Kidney epithelial cell (primary cell): ENCODE measurements around the gene CDT1. TPM values are rescaled to one million over a fixed set of nuclear protein-coding genes. Genes with fewer than 3 reads are reported as not detected.

Source experiments
- DNase-seq: peaks from one replicate; pipeline ENCODE4 v3.0.0-alpha.2; 2010; ENCODE audit warnings: low read depth
- H3K27me3 ChIP-seq: 2 replicates; pipeline ENCODE4 v1.6.0; 2011; ENCODE audit warnings: low read length; ENCODE audit not compliant: control insufficient read depth, insufficient read depth
- H3K36me3 ChIP-seq: 2 replicates; pipeline ENCODE4 v1.5.1; 2011; ENCODE audit warnings: low read length; ENCODE audit not compliant: control insufficient read depth, insufficient read depth
- H3K4me3 ChIP-seq: 2 replicates; pipeline ENCODE4 v1.5.1; 2011; ENCODE audit warnings: low read depth, mild to moderate bottlenecking, control low read depth, low read length
- CTCF ChIP-seq: IDR thresholded peaks from 2 replicates; pipeline ENCODE4 v1.5.1; 2011; ENCODE audit warnings: mild to moderate bottlenecking, moderate library complexity, low read length, control low read depth, inconsistent platforms; ENCODE audit not compliant: insufficient read depth, poor library complexity, severe bottlenecking
- total RNA-seq: library from RNA; depleted of rRNA; stranded (reverse); fragments of >200 nt; gene quantifications from 2 replicates; pipeline ENCODE4 v1.2.3, GENCODE V29; 2015

CDT1 gene
- total RNA-seq, 1 donor from 2014 or later, result 14.5 TPM

GRCh38 chr16:88758944-88759244 is 44.7 kb upstream of the CDT1 start:
- DNase-seq, result no peak
- no peaks in the 10 kb centered on the region for H3K27me3 ChIP-seq
- H3K4me3 ChIP-seq, result no peak overlapping the region
- TF ChIP-seq CTCF, result no peak
- no peaks in the 10 kb centered on the region for H3K36me3 ChIP-seq

DNA sequence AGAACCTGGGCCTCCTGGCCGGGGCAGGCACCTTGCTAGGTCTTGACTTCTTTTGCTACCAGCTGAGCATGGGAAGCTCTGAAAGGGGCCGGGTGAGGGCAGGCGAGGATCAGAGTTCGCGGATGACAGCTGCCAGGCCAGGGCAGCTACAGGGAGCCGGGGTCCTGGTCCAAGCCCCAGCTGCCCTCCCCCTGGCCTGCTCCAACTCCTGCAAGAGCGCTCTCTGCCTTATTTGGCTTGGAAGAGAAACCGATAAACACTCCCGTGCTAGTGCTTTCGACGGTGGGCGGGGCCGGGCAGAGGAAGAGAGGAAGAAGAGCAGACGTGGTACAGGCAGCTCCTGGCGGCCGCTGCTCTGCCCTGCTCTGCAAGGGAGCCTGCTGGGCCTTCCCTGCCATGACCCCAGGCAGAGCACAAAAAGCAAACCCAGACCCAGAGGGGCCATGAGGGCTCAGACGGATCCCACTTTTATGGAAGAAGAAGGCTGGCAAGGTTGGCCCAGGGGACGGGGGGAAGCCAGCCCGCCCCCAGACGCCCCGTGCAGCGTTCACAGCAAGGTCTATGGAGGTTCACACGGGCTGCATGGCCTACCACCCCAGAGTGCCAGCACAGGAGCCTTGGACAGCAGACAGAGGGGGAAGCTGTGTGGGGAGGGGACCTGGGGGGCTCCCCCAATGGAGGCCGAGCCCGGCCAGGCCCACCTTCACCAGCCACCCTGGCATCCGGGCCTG is 44.2 kb upstream of the CDT1 start:
- H3K4me3 ChIP-seq, result no peak overlapping the region
- no peaks in the 10 kb centered on the region for H3K27me3 ChIP-seq
- DNase-seq, result no peak
- H3K36me3 ChIP-seq, result no peaks in the 10 kb centered on the region
- TF ChIP-seq CTCF, result no peak

- DNase-seq, result no peak
- no peak overlapping the region for H3K4me3 ChIP-seq
- TF ChIP-seq CTCF, result no peak
- no peaks in the 10 kb centered on the region for H3K27me3 ChIP-seq
- H3K36me3 ChIP-seq, result no peaks in the 10 kb centered on the region
These were observed 43.6 kb upstream of the CDT1 start for GRCh38 chr16:88759976-88760350.

GRCh38 chr16:88760424-88761142 is 43.0 kb upstream of the CDT1 start:
- Histone ChIP-seq H3K36me3 (no peaks in the 10 kb centered on the region), H3K4me3 (no peak overlapping the region), H3K27me3 (no peaks in the 10 kb centered on the region)
- no peak for TF ChIP-seq CTCF
- no peak for DNase-seq

GRCh38 chr16:88761143-88761534 is 42.5 kb upstream of the CDT1 start:
- no peaks in the 10 kb centered on the region for H3K27me3 ChIP-seq
- DNase-seq, result no peak
- TF ChIP-seq CTCF, result no peak
- no peak overlapping the region for H3K4me3 ChIP-seq
- no peaks in the 10 kb centered on the region for H3K36me3 ChIP-seq

- H3K36me3 ChIP-seq, result no peaks in the 10 kb centered on the region
- DNase-seq, result no peak
- no peak overlapping the region for H3K4me3 ChIP-seq
- no peak for TF ChIP-seq CTCF
- no peaks in the 10 kb centered on the region for H3K27me3 ChIP-seq
These were observed 41.8 kb upstream of the CDT1 start for GRCh38 chr16:88761830-88762229.
